ENCODE data around the gene CD53. TPM values are rescaled to one million over a fixed set of nuclear protein-coding genes. Genes with fewer than 3 reads are reported as not detected.
A peak's percentile ranks its signal among the peaks of the same experiment; 100 is the strongest.

Gene CD53
- total and polyA plus RNA-seq, 9 of the 15 experiments (the other 6 are each of a cell fraction or from before 2014, with no cell fraction given), result 63.5 to 220 (median 131) TPM

GRCh38 chr1:110890474-110891196, 17.7 kb downstream of the CD53 start (continued):
- TF ChIP-seq SPI1 (IDR thresholded peaks at IDR 0.05; ENCODE audit: borderline replicate concordance, low read depth, low read length), result no peak
- no peak for TF ChIP-seq GABPB2 (CRISPR knock-in tag; conservative IDR thresholded peaks at IDR 0.05)
- TF ChIP-seq, protein P1, sequence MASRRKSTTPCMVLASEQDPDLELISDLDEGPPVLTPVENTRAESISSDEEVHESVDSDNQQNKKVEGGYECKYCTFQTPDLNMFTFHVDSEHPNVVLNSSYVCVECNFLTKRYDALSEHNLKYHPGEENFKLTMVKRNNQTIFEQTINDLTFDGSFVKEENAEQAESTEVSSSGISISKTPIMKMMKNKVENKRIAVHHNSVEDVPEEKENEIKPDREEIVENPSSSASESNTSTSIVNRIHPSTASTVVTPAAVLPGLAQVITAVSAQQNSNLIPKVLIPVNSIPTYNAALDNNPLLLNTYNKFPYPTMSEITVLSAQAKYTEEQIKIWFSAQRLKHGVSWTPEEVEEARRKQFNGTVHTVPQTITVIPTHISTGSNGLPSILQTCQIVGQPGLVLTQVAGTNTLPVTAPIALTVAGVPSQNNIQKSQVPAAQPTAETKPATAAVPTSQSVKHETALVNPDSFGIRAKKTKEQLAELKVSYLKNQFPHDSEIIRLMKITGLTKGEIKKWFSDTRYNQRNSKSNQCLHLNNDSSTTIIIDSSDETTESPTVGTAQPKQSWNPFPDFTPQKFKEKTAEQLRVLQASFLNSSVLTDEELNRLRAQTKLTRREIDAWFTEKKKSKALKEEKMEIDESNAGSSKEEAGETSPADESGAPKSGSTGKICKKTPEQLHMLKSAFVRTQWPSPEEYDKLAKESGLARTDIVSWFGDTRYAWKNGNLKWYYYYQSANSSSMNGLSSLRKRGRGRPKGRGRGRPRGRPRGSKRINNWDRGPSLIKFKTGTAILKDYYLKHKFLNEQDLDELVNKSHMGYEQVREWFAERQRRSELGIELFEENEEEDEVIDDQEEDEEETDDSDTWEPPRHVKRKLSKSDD (conservative IDR thresholded peaks at IDR 0.05; ENCODE audit: low read length), result no peak
- TF ChIP-seq, protein P2, sequence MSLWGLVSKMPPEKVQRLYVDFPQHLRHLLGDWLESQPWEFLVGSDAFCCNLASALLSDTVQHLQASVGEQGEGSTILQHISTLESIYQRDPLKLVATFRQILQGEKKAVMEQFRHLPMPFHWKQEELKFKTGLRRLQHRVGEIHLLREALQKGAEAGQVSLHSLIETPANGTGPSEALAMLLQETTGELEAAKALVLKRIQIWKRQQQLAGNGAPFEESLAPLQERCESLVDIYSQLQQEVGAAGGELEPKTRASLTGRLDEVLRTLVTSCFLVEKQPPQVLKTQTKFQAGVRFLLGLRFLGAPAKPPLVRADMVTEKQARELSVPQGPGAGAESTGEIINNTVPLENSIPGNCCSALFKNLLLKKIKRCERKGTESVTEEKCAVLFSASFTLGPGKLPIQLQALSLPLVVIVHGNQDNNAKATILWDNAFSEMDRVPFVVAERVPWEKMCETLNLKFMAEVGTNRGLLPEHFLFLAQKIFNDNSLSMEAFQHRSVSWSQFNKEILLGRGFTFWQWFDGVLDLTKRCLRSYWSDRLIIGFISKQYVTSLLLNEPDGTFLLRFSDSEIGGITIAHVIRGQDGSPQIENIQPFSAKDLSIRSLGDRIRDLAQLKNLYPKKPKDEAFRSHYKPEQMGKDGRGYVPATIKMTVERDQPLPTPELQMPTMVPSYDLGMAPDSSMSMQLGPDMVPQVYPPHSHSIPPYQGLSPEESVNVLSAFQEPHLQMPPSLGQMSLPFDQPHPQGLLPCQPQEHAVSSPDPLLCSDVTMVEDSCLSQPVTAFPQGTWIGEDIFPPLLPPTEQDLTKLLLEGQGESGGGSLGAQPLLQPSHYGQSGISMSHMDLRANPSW (CRISPR knock-in tag; IDR thresholded peaks at IDR 0.05), result no peak
- TF ChIP-seq NR2F6 (CRISPR knock-in tag; IDR thresholded peaks at IDR 0.05), result no peak
- TF ChIP-seq ZBTB2 (IDR thresholded peaks at IDR 0.05), result no peak
- TF ChIP-seq E2F6 (IDR thresholded peaks at IDR 0.05; ENCODE audit: borderline replicate concordance in 1 of 2, extremely low read depth in 1 of 2, insufficient read depth in 1 of 2, insufficient read length in 1 of 2, low read depth in 1 of 2, low read length in 1 of 2, poor library complexity in 1 of 2, severe bottlenecking in 1 of 2), result no peak
- TF ChIP-seq ZNF23 (CRISPR knock-in tag; IDR thresholded peaks at IDR 0.05), result no peak
- TF ChIP-seq CBX5 (IDR thresholded peaks at IDR 0.05; ENCODE audit: borderline replicate concordance, low read depth), result no peak
- no peak for TF ChIP-seq CHCHD3 (CRISPR knock-in tag; IDR thresholded peaks at IDR 0.05)
- no peak for TF ChIP-seq MBD2 (IDR thresholded peaks at IDR 0.05; ENCODE audit: borderline replicate concordance, low read depth)
- peak in 1 of 2 experiments; percentile 79; a peak in 2 of 4 replicates for TF ChIP-seq RCOR1 (IDR thresholded peaks at IDR 0.05; ENCODE audit: borderline replicate concordance in 1 of 2, low read depth in 2 of 2, low read length in 2 of 2)
- TF ChIP-seq ETV5 (CRISPR knock-in tag; IDR thresholded peaks at IDR 0.05; ENCODE audit: low read depth), result no peak
- no peak for TF ChIP-seq SMAD2 (IDR thresholded peaks at IDR 0.05; ENCODE audit: low read depth, low read length)
- peak; percentile 87 for TF ChIP-seq MAFK (IDR thresholded peaks at IDR 0.05; ENCODE audit: low read length)
- TF ChIP-seq PCBP1 (IDR thresholded peaks at IDR 0.05; ENCODE audit: low read depth, low read length, poor library complexity, severe bottlenecking), result no peak
- TF ChIP-seq BRD9 (IDR thresholded peaks at IDR 0.05; ENCODE audit: low read depth, partially characterized antibody), result no peak
- peak; percentile 85 for TF ChIP-seq SOX6 (IDR thresholded peaks at IDR 0.05)
- no peak for TF ChIP-seq ZFP36 (IDR thresholded peaks at IDR 0.05; ENCODE audit: low read depth, low read length, partially characterized antibody)
- no peak for TF ChIP-seq PHTF2 (CRISPR knock-in tag; IDR thresholded peaks at IDR 0.05)
- no peak for TF ChIP-seq CHD2 (IDR thresholded peaks at IDR 0.05; ENCODE audit: low read depth, low read length)

Data from K562 (cell line).